ENCODE results near the gene KLHL6.
"Not testable (repeated sequence)": the region's sequence is repeated elsewhere in the genome, so short reads cannot be mapped to it uniquely, and the experiment has no call there.

Gene KLHL6

GRCh38 chr3:183555541-183556081 lies at the start of gene KLHL6:
TSS of gene KLHL6 (minus strand) at chr3:183555706. CDS start at chr3:183555653, 53 bp downstream.
- DNase-seq = peak; percentile 70

- no peak for DNase-seq
Measured at GRCh38 chr3:183597959-183598358, 42.5 kb upstream of the KLHL6 start.

- no peak for DNase-seq
Measured at GRCh38 chr3:183594636-183595035, 39.1 kb upstream of the KLHL6 start.

GRCh38 chr3:183592821-183593220 lies 37.3 kb upstream of the KLHL6 start:
- DNase-seq = no peak

- no peak for DNase-seq
Measured at GRCh38 chr3:183591881-183592521, 36.5 kb upstream of the KLHL6 start.

- no peak for DNase-seq
Measured at GRCh38 chr3:183590442-183590841, 34.9 kb upstream of the KLHL6 start.

- DNase-seq = no peak
Measured at GRCh38 chr3:183587336-183587735, 31.8 kb upstream of the KLHL6 start.

- DNase-seq = no peak
Measured at GRCh38 chr3:183586477-183586876, 31.0 kb upstream of the KLHL6 start.

- DNase-seq = no peak
Measured at GRCh38 chr3:183584914-183585280, 29.4 kb upstream of the KLHL6 start.

- no peak for DNase-seq
Measured at GRCh38 chr3:183584246-183584913, 28.9 kb upstream of the KLHL6 start.

- no peak for DNase-seq
Measured at GRCh38 chr3:183583331-183584245, 28.1 kb upstream of the KLHL6 start.

GRCh38 chr3:183582161-183582560 lies 26.7 kb upstream of the KLHL6 start:
- DNase-seq = no peak

GRCh38 chr3:183581496-183582155 lies 26.1 kb upstream of the KLHL6 start:
- no peak for DNase-seq

GRCh38 chr3:183579967-183580900 lies 24.7 kb upstream of the KLHL6 start:
- DNase-seq = no peak

GRCh38 chr3:183578179-183578578 lies 22.7 kb upstream of the KLHL6 start:
- DNase-seq = no peak

GRCh38 chr3:183577346-183577745 lies 21.8 kb upstream of the KLHL6 start:
- DNase-seq = no peak

GRCh38 chr3:183576487-183577107 lies 21.1 kb upstream of the KLHL6 start:
- DNase-seq = no peak

GRCh38 chr3:183572935-183573334 lies 17.4 kb upstream of the KLHL6 start:
- DNase-seq = no peak

GRCh38 chr3:183570191-183570590 lies 14.7 kb upstream of the KLHL6 start:
- not testable (repeated sequence) for DNase-seq

GRCh38 chr3:183566880-183567279 lies 11.4 kb upstream of the KLHL6 start:
- DNase-seq = no peak

- no peak for DNase-seq
Measured at GRCh38 chr3:183564046-183564445, 8.5 kb upstream of the KLHL6 start.
